ENCODE results near the gene SNX21. TPM values are rescaled to one million over a fixed set of nuclear protein-coding genes. Genes with fewer than 3 reads are reported as not detected.

Gene SNX21
- polyA plus RNA-seq, 1 donor from 2014 or later, result 2.4 TPM

DNA sequence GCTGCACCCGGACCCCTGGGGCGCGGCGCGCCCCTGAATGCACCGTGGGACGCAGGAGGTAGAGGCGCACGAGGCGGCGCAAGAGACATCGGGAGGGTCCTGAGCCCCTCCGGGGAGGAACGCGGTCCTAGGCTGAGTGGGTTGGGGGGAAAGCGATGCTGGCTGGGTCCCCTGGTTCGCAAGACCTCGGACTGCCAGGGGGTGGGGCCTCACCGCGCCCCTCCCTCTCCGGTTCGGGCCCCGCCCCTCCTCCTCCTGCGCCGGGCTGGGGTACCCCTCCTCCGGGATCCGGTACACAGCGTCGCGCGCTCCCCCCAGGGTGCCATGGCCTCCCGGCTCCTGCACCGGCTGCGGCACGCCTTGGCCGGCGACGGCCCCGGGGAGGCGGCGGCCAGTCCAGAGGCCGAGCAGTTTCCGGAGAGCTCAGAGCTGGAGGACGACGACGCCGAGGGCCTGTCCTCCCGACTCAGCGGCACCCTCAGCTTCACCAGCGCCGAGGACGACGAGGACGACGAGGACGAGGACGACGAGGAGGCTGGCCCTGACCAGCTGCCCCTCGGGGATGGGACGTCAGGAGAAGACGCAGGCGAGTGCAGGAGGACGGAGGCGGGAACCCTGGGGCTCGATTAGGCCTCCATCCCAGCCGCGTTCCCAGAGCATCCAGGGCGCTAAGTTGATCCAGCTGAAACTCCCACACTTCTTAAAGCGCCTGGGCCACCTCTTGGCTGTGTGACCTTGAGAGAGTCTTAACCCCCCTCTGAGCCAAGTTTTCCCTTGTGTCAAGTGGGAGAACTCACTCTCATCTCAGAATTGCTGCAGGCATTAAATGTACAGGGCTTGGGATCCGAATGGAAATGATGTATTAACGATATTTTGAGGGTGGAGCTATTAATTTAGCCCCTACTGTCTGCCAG, 541 bp downstream of the SNX21 start:
- Mint-ChIP-seq H3K27me3 (peaks cover 3% of the 10 kb centered on the region), H3K4me1 (peaks cover 5 to 6% (median 6%) of the 10 kb centered on the region in 3 donors), H3K27ac (peak overlapping the region in 1 of 3 donors; percentile 19), H3K4me3 (peak overlapping the region; percentile 66 to 87 (median 80)), H3K36me3 (no peaks in the 10 kb centered on the region), H3K9me3 (no peaks in the 10 kb centered on the region)

DNA sequence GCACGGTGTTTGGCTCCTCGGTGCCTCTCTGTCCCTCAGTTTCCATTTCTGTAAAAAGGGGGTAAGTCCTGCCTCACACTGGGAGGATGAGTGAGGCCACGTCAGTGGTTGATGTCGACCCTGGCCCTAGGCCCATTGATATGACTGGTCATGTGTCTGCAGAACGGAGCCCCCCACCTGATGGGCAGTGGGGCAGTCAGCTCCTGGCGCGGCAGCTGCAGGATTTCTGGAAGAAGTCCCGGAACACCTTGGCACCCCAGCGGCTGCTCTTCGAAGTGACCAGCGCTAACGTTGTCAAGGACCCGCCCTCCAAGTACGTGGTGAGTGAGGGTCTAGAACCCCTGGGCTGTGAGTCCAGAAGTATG, 1.2 kb downstream of the SNX21 start:
- Mint-ChIP-seq H3K27me3 (peaks cover 3% of the 10 kb centered on the region), H3K4me1 (peaks cover 5 to 6% (median 6%) of the 10 kb centered on the region in 3 donors), H3K27ac (peak overlapping the region in 1 of 3 donors; percentile 19), H3K4me3 (peak overlapping the region; percentile 66 to 85 (median 78)), H3K36me3 (no peaks in the 10 kb centered on the region), H3K9me3 (no peaks in the 10 kb centered on the region)

DNA sequence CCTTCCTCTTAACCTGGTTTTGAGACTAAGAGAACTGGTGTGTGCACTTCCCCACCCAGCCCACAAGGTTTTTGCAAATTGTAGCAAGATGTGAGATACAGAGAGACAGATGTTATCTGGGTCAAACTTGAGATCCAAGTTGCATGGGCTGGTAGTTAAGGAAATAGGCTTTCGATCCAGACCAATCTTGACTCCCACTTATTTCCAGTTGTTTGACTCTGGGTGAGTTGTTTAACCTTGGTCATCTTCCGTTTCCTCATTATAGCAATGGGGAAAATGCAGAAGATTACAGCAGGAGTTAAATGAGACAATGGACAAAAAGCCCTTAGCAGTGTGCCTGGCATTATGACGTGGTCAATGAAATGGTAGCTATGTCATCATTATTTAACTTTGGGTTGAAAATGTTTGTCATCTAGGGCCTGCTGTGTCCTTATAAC, 1.7 kb downstream of the SNX21 start:
- Mint-ChIP-seq H3K27me3 (peaks cover 3% of the 10 kb centered on the region), H3K27ac (peak overlapping the region in 1 of 3 donors; percentile 19), H3K36me3 (no peaks in the 10 kb centered on the region), H3K4me3 (peak overlapping the region; percentile 25 to 72 (median 54)), H3K9me3 (no peaks in the 10 kb centered on the region), H3K4me1 (peaks cover 5 to 6% (median 6%) of the 10 kb centered on the region in 3 donors)

DNA sequence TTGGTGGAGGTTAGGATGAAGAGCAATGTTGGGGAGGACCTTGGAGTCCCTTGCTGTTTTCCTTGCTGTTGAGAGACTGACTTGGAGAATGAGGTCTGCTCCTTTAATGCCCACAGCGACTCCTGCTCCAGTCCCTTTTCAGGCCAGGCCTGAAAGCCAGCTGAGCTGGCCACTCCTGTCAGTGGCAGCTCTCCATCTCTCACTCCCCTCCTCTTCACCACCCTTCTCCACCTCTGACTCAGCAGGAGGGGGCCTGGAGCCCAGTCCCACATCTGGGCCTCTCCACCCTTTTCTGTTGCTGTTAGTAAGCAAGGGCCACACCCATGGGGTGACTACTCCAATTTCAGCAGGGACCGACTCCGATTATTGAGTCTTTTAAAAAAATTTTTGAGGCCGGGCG, 2.2 kb downstream of the SNX21 start:
- H3K4me1 Mint-ChIP-seq, result peaks cover 5 to 6% (median 6%) of the 10 kb centered on the region in 3 donors
- no peaks in the 10 kb centered on the region for H3K36me3 Mint-ChIP-seq
- no peak overlapping the region for H3K27ac Mint-ChIP-seq

DNA sequence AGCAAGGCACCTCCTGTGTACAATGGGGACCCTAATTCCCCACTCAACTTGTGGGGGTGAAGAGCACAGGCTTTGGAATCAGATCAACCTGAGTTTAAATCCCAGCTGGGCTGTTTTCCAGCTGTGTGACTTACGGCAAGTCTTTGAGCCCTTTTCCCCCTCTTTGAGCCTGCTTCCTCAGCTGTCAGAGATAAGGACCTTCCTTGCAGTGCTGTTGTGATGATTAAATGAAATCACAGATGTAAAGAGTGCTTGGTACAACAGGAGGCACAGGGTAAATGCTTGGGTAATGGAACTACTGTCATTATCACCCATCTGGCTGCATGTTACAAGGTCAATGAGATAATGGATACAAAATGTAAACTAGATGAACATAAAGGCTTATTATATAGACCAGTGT, 3.2 kb downstream of the SNX21 start:
- no peaks in the 10 kb centered on the region for H3K36me3 Mint-ChIP-seq
- H3K27me3 Mint-ChIP-seq, result peaks cover 3% of the 10 kb centered on the region
- no peaks in the 10 kb centered on the region for H3K9me3 Mint-ChIP-seq
- H3K27ac Mint-ChIP-seq, result peak overlapping the region in 1 of 3 donors; percentile 28
- peaks cover 5 to 7% (median 6%) of the 10 kb centered on the region in 3 donors for H3K4me1 Mint-ChIP-seq
- peak overlapping the region in 1 of 4 donors; percentile 27 for H3K4me3 Mint-ChIP-seq

More for the DNA sequence above, 2.2 kb downstream of the SNX21 start:
- Mint-ChIP-seq H3K4me3 (peak overlapping the region; percentile 25 to 72 (median 54)), H3K9me3 (no peaks in the 10 kb centered on the region), H3K27me3 (peaks cover 3% of the 10 kb centered on the region)

DNA sequence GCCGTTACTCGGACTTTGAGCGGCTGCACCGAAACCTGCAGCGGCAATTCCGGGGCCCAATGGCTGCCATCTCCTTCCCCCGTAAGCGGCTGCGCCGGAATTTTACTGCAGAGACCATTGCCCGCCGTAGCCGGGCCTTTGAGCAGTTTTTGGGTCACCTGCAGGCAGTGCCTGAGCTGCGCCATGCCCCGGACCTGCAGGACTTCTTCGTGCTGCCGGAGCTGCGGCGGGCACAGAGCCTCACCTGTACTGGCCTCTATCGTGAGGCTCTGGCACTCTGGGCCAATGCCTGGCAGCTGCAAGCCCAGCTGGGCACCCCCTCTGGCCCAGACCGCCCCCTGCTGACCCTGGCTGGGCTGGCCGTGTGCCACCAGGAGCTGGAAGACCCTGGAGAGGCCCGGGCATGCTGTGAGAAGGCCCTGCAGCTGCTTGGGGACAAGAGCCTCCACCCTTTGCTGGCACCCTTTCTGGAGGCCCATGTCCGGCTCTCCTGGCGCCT, 7.2 kb downstream of the SNX21 start:
- Mint-ChIP-seq H3K27me3 (no peaks in the 10 kb centered on the region), H3K4me1 (peaks cover 6 to 12% (median 10%) of the 10 kb centered on the region in 3 donors), H3K36me3 (no peaks in the 10 kb centered on the region), H3K9me3 (no peaks in the 10 kb centered on the region), H3K27ac (no peak overlapping the region), H3K4me3 (no peak overlapping the region)

DNA sequence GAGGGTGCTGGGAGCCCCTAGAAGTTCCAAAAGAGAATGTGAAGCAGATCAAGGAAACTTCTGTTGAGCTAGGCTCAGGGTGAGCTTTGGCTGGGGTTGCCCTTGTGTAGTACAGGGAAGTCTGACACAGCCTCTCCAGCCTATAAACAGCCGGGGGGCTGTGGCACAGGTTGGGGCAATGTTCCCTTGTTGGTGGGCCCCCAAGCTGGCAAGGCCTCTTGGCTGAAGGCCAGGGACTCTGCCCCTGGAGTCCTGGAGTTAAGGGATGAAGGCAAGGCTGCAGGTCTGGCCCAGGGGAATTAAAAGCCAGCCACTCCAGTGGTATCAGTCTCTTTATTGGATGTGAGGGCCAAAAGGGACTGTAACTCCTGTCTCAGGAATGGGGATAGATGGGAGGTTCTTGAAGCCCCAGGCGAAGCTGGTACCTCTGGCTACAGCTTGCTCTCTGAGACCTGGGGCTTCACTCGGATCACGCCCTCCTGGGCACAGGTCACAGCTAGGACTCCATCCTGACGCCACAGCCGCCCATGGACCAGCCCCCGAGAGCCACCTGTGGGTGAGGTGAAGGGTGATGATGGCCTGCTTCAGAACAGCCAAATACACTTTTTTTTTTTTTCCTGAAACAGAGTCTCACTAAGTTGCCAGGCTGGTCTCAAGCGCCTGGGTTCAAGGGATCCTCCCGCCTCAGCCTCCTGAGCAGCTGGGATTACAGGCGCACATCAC, 8.0 kb downstream of the SNX21 start:
- Mint-ChIP-seq H3K27me3 (no peaks in the 10 kb centered on the region), H3K4me1 (peaks cover 6 to 12% (median 10%) of the 10 kb centered on the region in 3 donors), H3K27ac (peak overlapping the region in 1 of 3 donors; percentile 78), H3K9me3 (no peaks in the 10 kb centered on the region), H3K4me3 (peak overlapping the region in 1 of 4 donors; percentile 42), H3K36me3 (no peaks in the 10 kb centered on the region)

DNA sequence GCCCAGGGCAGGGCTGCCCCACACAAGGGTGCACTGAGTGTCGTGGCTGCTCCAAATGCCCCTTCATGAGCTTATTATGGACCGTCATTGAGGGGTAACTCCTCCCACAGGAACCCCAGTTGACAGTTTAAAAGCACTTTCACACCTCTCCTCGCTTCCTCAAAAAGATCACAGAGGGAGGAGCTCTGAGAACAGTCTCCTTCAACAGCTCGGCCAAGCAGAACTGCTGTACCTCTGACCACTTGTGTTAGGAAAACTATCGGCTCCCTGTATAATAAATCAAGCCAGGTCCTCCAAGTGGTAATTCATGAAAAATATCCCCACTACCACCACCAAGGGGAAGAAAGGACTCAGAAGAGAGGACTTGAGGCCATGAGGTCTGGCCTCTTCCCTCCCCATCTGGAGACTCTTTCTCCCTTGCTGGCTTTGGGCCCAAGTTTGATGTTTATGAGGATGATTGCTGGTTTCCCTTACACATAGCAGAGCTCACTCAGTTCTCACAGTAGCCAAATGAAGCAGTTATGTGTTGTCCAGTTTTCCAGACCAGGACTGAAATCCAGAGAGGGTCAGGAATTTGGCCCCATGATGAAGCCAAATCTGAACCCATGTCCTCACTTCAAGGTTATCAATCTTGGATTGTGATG, 8.7 kb downstream of the SNX21 start:
- peak overlapping the region in 2 of 3 donors; percentile 1 to 78 for H3K27ac Mint-ChIP-seq
- H3K27me3 Mint-ChIP-seq, result no peaks in the 10 kb centered on the region
- H3K36me3 Mint-ChIP-seq, result no peaks in the 10 kb centered on the region
- H3K4me1 Mint-ChIP-seq, result peaks cover 6 to 12% (median 10%) of the 10 kb centered on the region in 3 donors
- no peaks in the 10 kb centered on the region for H3K9me3 Mint-ChIP-seq
- H3K4me3 Mint-ChIP-seq, result peak overlapping the region in 2 of 4 donors; percentile 18 to 42

DNA sequence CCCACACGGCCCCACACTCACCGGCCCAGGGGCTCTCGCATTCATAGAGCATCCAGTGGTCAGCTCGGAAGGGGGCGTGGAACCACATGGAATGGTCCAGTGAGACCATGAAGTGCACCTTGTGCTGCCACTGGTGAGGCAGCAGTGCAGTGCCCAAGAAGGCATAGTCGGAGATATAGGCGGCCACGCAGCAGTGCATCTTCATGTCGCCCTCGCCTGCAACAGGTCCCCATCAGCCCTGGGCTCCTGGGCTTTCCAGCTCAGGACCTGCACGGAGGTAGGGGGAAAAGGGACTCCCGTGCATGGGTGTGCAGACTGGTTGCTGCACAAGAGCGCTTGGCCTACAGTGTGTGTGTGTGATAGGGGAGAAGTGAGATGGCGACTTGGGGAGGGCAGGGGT, 9.9 kb downstream of the SNX21 start:
- Mint-ChIP-seq H3K36me3 (no peaks in the 10 kb centered on the region), H3K4me1 (peaks cover 6 to 12% (median 10%) of the 10 kb centered on the region in 3 donors), H3K27ac (no peak overlapping the region), H3K4me3 (peak overlapping the region in 1 of 4 donors; percentile 21), H3K27me3 (no peaks in the 10 kb centered on the region), H3K9me3 (no peaks in the 10 kb centered on the region)

DNA sequence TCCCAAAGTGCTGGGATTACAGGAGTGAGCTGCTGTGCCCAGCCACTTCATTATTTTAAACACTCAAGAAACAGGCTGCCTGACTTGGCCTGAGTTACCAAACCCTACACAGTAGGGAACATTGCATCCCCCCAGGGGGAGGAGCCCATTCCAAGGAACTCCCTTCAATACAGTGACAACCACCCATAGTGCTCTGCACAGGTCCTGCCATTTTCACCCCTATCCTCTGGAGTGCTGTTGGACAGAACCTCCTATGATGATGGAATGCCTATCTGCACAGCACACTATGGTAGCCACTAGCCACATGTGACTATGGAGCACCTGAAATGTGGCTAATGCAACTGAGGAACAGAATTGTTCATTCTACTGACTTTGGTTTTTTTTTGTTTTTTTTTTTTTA, 11.9 kb downstream of the SNX21 start:
- Mint-ChIP-seq H3K27ac (no peak overlapping the region), H3K36me3 (peaks cover 1% of the 10 kb centered on the region), H3K4me1 (peaks cover 6 to 12% (median 10%) of the 10 kb centered on the region in 3 donors), H3K27me3 (no peaks in the 10 kb centered on the region), H3K4me3 (no peak overlapping the region), H3K9me3 (no peaks in the 10 kb centered on the region)

DNA sequence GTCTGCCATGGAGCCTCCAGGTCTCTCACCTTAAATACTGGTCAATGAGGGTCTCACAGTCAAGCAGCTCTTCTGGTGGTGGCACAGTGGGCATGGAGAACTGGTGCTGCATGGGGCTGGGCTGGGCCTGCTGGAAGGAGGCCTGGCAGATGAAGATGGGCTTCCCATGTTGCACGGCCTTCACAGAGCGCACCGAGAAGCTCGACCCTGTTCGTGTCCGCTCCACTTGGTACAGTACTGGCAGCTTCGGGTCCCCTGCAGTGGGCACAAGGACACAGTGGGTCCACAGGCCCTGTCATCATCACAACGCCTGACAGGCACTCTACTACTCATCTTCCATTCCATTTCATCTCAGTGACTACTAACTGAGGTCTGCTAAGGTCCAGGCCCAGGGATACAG, 14.8 kb downstream of the SNX21 start:
- H3K4me3 Mint-ChIP-seq, result no peak overlapping the region
- H3K27ac Mint-ChIP-seq, result no peak overlapping the region
- H3K36me3 Mint-ChIP-seq, result peaks cover 1% of the 10 kb centered on the region
- H3K4me1 Mint-ChIP-seq, result peaks cover 0 to 1% (median 0%) of the 10 kb centered on the region in 3 donors
- H3K27me3 Mint-ChIP-seq, result no peaks in the 10 kb centered on the region
- no peaks in the 10 kb centered on the region for H3K9me3 Mint-ChIP-seq

DNA sequence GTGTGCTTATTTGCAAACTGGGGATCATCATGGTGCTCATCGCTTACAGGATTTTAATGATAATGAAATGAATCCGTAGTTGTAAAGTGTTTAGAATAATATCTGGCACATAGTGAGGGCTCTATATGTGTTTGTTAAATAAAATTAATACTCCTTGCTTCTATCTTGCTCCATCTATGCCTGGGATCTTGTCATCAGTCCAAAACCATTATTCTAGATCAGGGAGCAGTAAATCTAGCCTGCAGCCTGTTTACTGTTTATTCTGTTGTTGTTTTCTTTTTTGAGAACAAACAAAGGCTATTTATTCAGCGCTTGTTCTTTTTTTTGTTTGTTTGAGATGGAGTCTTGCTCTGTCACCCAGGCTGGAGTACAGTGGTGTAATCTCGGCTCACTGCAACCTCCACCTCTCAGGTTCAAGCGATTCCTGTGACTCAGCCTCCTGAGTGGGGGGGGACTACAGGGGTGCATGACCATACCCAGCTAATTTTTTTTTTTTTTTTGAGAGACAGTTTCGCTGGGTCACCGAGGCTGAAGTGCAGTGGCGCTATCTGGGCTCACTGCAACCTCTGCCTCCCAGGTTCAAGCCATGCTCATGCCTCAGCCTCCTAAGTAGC, 15.5 kb downstream of the SNX21 start:
- Mint-ChIP-seq H3K27me3 (no peaks in the 10 kb centered on the region), H3K4me1 (peaks cover 0 to 5% (median 0%) of the 10 kb centered on the region in 3 donors), H3K9me3 (no peaks in the 10 kb centered on the region), H3K36me3 (peaks cover 1% of the 10 kb centered on the region), H3K27ac (no peak overlapping the region), H3K4me3 (no peak overlapping the region)

DNA sequence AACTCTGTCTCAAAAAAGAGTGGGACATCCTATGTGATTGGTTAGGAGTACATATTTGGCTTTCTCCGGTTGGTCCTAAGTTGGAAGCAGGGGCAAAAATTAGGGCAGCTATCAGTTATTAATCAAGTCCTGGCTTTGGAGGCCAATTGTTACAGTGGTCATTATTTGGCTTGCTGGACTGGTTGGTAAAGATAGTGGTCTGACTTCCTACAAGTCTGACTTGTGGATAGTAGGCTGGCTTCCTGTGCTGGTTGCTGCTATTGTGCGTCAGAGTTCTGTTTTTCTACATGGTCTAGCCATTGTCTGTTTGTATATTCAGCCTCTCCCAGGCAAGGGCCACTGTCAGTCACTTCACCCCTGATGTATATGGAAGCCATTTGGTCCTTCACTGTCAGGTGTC, 16.6 kb downstream of the SNX21 start:
- H3K27ac Mint-ChIP-seq, result no peak overlapping the region
- no peaks in the 10 kb centered on the region for H3K27me3 Mint-ChIP-seq
- H3K36me3 Mint-ChIP-seq, result peaks cover 1% of the 10 kb centered on the region
- H3K9me3 Mint-ChIP-seq, result no peaks in the 10 kb centered on the region
- H3K4me3 Mint-ChIP-seq, result no peak overlapping the region
- H3K4me1 Mint-ChIP-seq, result peaks cover 3 to 5% (median 3%) of the 10 kb centered on the region in 3 donors

DNA sequence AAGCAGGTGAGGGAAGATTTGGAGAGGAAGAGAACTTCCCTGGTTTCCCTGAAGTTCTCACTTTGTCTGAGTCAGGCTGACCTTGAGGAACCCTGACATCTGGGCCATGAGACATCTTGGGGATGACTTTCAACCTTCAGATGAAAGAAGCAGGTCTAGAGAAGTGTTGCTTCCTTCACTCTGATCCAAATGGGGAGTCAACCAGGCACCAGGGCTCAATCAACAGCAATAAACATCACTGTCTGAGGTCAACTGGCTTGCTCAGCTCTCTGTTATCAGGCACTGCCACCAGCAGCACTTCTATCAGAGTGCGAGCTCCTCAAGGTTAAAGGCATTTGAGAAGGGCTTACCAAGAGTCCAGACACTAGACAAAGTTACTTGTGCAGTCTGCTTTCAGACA, 17.3 kb downstream of the SNX21 start:
- Mint-ChIP-seq H3K27me3 (no peaks in the 10 kb centered on the region), H3K9me3 (no peaks in the 10 kb centered on the region), H3K4me1 (peaks cover 5 to 7% (median 5%) of the 10 kb centered on the region in 3 donors), H3K4me3 (no peak overlapping the region), H3K36me3 (peaks cover 1% of the 10 kb centered on the region), H3K27ac (no peak overlapping the region)

Data from IgD-negative memory B cell (primary cell).